Adrenal gland (tissue), 5 donors: ENCODE measurements around the gene SHLD2.
"Not testable (repeated sequence)": the region's sequence is repeated elsewhere in the genome, so short reads cannot be mapped to it uniquely, and the experiment has no call there.

Experiments
- POLR2A ChIP-seq, 2 donors: fragments of 450-650 bp; IDR thresholded peaks; one replicate each; pipeline ENCODE4 v1.6.1; 2017; ENCODE audit warnings: antibody characterized with exemption in 2 of 2, mild to moderate bottlenecking in 2 of 2, moderate library complexity in 1 of 2
- TF ChIP-seq, protein P1 (sequence below), 6 experiments: fragments of 450-650 bp in 4 of 6; fragments of 200-600 bp in 2 of 6; sonication (generic) in 1 of 6; IDR thresholded peaks; 1 replicate in 5 of 6; 2 replicates in 1 of 6; pipeline versions ENCODE4 v1.5.1 to v1.8.0; 2016 to 2021; ENCODE audit warnings: antibody characterized with exemption in 6 of 6, mild to moderate bottlenecking in 2 of 6, moderate library complexity in 1 of 6
- donor health status: DM: no; HTN: no; CAD: no.

DNA sequence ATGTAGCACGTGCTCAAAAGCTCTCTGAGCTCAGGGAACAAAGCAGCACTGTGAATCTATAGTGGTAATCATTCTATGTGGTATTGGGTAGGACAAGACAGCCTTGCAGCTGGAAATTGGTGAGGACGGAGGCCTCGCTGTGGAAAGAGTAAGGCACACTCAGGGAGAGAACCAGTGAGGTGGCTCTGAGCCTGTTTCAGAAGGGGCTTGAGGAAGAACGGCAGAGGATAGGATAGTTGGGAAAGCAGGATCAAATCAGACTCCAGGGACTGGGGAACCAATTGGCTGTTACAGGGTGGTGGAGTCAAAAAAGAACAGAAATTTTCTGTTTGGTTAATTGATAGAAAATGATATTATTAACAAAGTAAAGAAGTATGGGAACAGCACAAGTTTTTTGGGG is 74.9 kb downstream of the SHLD2 start:
- TF ChIP-seq, protein P1, sequence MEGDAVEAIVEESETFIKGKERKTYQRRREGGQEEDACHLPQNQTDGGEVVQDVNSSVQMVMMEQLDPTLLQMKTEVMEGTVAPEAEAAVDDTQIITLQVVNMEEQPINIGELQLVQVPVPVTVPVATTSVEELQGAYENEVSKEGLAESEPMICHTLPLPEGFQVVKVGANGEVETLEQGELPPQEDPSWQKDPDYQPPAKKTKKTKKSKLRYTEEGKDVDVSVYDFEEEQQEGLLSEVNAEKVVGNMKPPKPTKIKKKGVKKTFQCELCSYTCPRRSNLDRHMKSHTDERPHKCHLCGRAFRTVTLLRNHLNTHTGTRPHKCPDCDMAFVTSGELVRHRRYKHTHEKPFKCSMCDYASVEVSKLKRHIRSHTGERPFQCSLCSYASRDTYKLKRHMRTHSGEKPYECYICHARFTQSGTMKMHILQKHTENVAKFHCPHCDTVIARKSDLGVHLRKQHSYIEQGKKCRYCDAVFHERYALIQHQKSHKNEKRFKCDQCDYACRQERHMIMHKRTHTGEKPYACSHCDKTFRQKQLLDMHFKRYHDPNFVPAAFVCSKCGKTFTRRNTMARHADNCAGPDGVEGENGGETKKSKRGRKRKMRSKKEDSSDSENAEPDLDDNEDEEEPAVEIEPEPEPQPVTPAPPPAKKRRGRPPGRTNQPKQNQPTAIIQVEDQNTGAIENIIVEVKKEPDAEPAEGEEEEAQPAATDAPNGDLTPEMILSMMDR (IDR thresholded peaks at IDR 0.05), result not testable (repeated sequence)
- not testable (repeated sequence) for TF ChIP-seq POLR2A (IDR thresholded peaks at IDR 0.05)
